Measurements from ENCODE around the gene RPL15. TPM values are rescaled to one million over a fixed set of nuclear protein-coding genes. Genes with fewer than 3 reads are reported as not detected.

The RPL15 gene
- total and polyA plus RNA-seq, 2 of the 8 experiments (the other 6 are each of a cell fraction or from before 2014, with no cell fraction given) = 2,819 to 6,473 TPM

DNA sequence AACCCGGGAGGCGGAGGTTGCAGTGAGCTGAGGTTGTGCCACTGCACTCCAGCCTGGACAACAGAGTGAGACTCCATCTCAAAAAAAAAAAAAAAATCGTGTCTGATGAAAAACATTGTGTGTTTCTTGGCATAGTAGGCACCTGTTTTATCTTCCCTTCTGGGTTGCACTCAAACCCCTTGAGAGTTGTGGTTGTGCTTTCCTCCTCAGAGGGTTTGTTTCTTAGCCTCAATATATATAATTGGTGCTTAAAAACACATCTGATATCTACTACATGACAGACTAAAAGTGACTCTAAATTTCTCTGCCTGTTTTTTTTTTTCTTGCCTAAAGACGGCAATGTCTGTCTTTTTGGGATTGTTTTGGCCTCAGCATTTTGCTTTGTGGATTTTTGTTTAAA, 35.7 kb downstream of the RPL15 start:
- Histone ChIP-seq H3K56ac (replicated peaks; ENCODE audit: insufficient read length, low read depth, low read length) (no peak overlapping the region), H3K4me2 (ENCODE audit: insufficient read depth in 1 of 2, low read depth in 2 of 2, low read length in 2 of 2) (no peak overlapping the region), H4K5ac (ENCODE audit: insufficient read length, low read depth, low read length) (no peak overlapping the region), H3K9me3 (ENCODE audit: insufficient read depth in 2 of 2, low read depth in 1 of 2, low read length in 1 of 2) (no peaks in the 10 kb centered on the region), H4K20me1 (replicated peaks in 1 of 2; ENCODE audit: control insufficient read depth in 1 of 2, insufficient read depth in 2 of 2, low read length in 2 of 2) (peaks cover 1 to 8% of the 10 kb centered on the region in 2 experiments), H3K79me1 (ENCODE audit: low read depth, low read length) (no peaks in the 10 kb centered on the region), H3K27ac (ENCODE audit: low read depth, low read length) (no peak overlapping the region), H3K79me2 (ENCODE audit: control insufficient read depth in 1 of 2, insufficient read depth in 2 of 2, low read length in 2 of 2) (peaks cover 7 to 79% of the 10 kb centered on the region in 2 experiments), H2BK20ac (ENCODE audit: low read length) (no peak overlapping the region), H4K91ac (replicated peaks; ENCODE audit: insufficient read length, low read length) (no peak overlapping the region), H3K27me3 (replicated peaks in 1 of 4; ENCODE audit: control insufficient read depth in 3 of 4, extremely low read depth in 1 of 4, insufficient read depth in 3 of 4, low read length in 3 of 4) (no peaks in the 10 kb centered on the region), H3K36me3 (ENCODE audit: control insufficient read depth in 2 of 4, insufficient read depth in 4 of 4, low read length in 3 of 4) (peaks cover 0 to 6% (median 0%) of the 10 kb centered on the region in 4 experiments; a peak in 1 of 8 replicates), H3K4ac (replicated peaks; ENCODE audit: insufficient read length, low read depth, low read length) (no peak overlapping the region), H4K8ac (ENCODE audit: extremely low read depth, insufficient read depth, low read length) (no peak overlapping the region), H3K18ac (ENCODE audit: extremely low read depth, low read length) (no peak overlapping the region), H2BK120ac (replicated peaks; ENCODE audit: low read depth, low read length) (no peak overlapping the region), H3K14ac (ENCODE audit: insufficient read length) (no peak overlapping the region), H3K4me1 (replicated peaks in 1 of 4; ENCODE audit: control insufficient read depth in 3 of 4, insufficient read depth in 4 of 4, low read length in 3 of 4) (peaks cover under 1 to 5% (median 4%) of the 10 kb centered on the region in 4 experiments; a peak in 4 of 7 replicates), H2AK5ac (ENCODE audit: low read depth, low read length) (no peak overlapping the region), H3K4me3 (ENCODE audit: extremely low read depth in 1 of 4, insufficient read depth in 2 of 4, low read depth in 3 of 4, low read length in 4 of 4) (no peak overlapping the region), H3K9ac (replicated peaks in 1 of 4; ENCODE audit: extremely low read depth in 1 of 4, low read depth in 3 of 4, low read length in 3 of 4) (no peak overlapping the region), H2AFZ (ENCODE audit: low read length) (no peak overlapping the region), H2BK5ac (ENCODE audit: low read depth, low read length) (no peak overlapping the region), H3K23ac (ENCODE audit: insufficient read length) (no peak overlapping the region), H2BK12ac (ENCODE audit: low read depth, low read length) (no peak overlapping the region), H3K23me2 (ENCODE audit: low read depth, low read length) (no peaks in the 10 kb centered on the region), H2BK15ac (ENCODE audit: low read length) (no peak overlapping the region)
- FAIRE-seq (no peak), DNase-seq (ENCODE audit: low read depth in 1 of 2, low spot score in 2 of 2) (no peak)
- TF ChIP-seq BCL11A (IDR thresholded peaks at IDR 0.05; ENCODE audit: low read depth in 2 of 2, low read length in 2 of 2) (no peak), CHD1 (IDR thresholded peaks at IDR 0.05; ENCODE audit: low read depth, low read length) (no peak), SUZ12 (IDR thresholded peaks at IDR 0.05; ENCODE audit: low read length) (no peak), CTBP2 (IDR thresholded peaks at IDR 0.05; ENCODE audit: borderline replicate concordance, insufficient read depth, insufficient read length, low read length) (no peak), SP4 (IDR thresholded peaks at IDR 0.05; ENCODE audit: low read length) (no peak)
- TF ChIP-seq, protein P1, sequence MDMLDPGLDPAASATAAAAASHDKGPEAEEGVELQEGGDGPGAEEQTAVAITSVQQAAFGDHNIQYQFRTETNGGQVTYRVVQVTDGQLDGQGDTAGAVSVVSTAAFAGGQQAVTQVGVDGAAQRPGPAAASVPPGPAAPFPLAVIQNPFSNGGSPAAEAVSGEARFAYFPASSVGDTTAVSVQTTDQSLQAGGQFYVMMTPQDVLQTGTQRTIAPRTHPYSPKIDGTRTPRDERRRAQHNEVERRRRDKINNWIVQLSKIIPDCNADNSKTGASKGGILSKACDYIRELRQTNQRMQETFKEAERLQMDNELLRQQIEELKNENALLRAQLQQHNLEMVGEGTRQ (IDR thresholded peaks at IDR 0.05; ENCODE audit: low read length) = no peak
- ChIA-PET POLR2A (ENCODE audit: partially characterized antibody) (interaction anchor here (0.7 to 4.4 kb wide), 2 partner anchors 35 to 241 kb away, joined by 3 to 17 read pairs; partner anchors contain the start of genes NKIRAS1 and RPL15), CTCF (ENCODE audit: partially characterized antibody) (interaction anchor here (1.0 kb wide), 1 partner anchor 28 kb away, joined by 6 read pairs; no protein-coding TSS in a partner anchor)
- 91% methylated on average over 4 of the region's 4 CpGs; no CpG with 5 or more reads in 1 of the 2 experiments for WGBS, 2 experiments (ENCODE audit: extremely low coverage in 1 of 2, insufficient coverage in 1 of 2, insufficient read length in 1 of 2, insufficient replicate concordance in 2 of 2, low coverage in 1 of 2, low lambda C conversion rate in 2 of 2, missing lambda C conversion rate in 1 of 2)

Data from H1 (cell line).